Epithelial cell of proximal tubule (primary cell): ENCODE measurements around the gene C1orf167. TPM values are rescaled to one million over a fixed set of nuclear protein-coding genes. Genes with fewer than 3 reads are reported as not detected.

Source experiments
- DNase-seq: peaks from one replicate; pipeline ENCODE4 v3.0.0-alpha.2; 2011; ENCODE audit warnings: low read depth
- H3K4me3 ChIP-seq: 2 replicates; pipeline ENCODE4 v1.5.1; 2011; ENCODE audit warnings: low read depth, mild to moderate bottlenecking, low read length
- total RNA-seq: library from RNA; depleted of rRNA; stranded (reverse); fragments of >200 nt; gene quantifications from 2 replicates; pipeline ENCODE4 v1.2.3, GENCODE V29; 2015
- TF ChIP-seq, protein P1 (sequence below): conservative IDR thresholded peaks from 2 replicates; pipeline ENCODE4 v1.5.1; 2012; ENCODE audit warnings: low read depth, mild to moderate bottlenecking, low read length

The C1orf167 gene
- total RNA-seq, 1 donor from 2014 or later = not detected

DNA sequence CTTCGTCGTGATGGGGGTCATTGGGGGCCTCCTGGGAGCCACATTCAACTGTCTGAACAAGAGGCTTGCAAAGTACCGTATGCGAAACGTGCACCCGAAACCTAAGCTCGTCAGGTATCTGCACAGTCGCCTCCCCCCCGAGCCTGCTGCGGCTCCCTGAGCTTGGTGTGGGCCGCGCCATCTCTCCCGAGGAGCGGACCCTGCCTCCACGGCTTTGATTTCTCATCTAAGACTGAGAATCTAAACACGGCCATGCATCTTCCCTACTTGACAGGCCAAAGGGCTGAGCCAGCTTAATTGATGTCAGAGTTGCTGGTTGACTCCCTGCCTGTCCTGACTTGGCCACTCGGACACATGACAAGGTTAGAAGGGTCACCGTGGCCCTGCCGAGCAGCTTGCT lies 66.5 kb downstream of the C1orf167 start:
- no peak overlapping the region for H3K4me3 ChIP-seq
- DNase-seq = no peak
- TF ChIP-seq, protein P1, sequence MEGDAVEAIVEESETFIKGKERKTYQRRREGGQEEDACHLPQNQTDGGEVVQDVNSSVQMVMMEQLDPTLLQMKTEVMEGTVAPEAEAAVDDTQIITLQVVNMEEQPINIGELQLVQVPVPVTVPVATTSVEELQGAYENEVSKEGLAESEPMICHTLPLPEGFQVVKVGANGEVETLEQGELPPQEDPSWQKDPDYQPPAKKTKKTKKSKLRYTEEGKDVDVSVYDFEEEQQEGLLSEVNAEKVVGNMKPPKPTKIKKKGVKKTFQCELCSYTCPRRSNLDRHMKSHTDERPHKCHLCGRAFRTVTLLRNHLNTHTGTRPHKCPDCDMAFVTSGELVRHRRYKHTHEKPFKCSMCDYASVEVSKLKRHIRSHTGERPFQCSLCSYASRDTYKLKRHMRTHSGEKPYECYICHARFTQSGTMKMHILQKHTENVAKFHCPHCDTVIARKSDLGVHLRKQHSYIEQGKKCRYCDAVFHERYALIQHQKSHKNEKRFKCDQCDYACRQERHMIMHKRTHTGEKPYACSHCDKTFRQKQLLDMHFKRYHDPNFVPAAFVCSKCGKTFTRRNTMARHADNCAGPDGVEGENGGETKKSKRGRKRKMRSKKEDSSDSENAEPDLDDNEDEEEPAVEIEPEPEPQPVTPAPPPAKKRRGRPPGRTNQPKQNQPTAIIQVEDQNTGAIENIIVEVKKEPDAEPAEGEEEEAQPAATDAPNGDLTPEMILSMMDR = no peak

DNA sequence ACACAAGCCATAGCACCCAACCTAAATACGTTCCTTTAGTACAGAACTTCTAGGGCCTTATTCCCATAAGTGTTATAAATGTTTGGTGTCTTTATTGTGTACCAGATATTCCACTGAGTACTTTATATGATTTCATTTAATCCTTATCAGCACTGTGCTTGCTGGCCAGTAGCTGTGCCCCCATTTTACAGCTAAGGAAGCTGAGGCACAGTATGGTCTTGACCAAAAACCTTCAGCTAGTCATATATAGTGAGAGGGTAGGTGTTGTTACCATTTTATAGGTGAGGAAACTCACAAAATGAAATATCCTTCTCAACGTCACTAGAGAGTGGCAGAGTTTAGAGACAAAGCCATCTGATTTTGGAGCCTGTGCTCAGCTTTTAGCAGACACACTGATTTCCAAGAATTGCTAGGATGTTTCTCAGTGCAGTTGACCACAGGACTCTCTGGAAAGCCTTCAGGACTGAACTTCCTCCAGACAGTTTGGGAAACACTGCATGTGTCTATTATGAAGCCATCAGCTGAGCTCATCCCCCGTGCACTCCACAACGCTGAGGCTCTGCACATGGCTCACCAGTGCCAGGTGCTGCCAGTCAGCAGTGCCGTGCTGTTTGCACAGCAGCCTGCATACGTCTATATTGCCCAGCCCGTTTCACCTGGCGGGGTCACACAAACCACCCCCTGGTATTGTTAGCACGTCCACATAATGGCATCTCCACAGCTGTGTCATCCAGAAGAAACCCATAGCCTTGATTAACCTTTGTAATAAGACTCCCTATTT lies 70.1 kb downstream of the C1orf167 start:
- H3K4me3 ChIP-seq = no peak overlapping the region
- DNase-seq = no peak
- TF ChIP-seq, protein P1 = no peak

DNA sequence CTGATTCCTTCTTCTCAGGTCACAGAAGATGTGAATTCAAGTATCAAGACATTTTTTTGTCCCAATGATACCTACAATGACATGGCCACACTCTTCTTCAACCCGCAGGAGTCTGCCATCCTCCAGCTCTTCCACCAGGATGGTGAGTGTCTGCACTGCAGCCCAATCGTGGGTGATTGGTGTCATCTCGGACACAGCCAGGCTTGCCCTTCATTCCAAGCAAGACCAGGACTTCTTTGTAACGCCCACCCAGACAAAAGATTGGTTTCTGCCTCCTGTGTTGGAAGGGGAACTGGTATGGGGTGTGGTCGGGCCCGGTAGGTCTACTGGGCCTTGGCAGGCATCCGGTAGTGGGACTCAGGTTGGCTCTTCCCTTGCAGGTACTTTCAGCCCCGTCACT lies 71.5 kb downstream of the C1orf167 start:
- no peak for DNase-seq
- no peak overlapping the region for H3K4me3 ChIP-seq
- TF ChIP-seq, protein P1 = no peak

DNA sequence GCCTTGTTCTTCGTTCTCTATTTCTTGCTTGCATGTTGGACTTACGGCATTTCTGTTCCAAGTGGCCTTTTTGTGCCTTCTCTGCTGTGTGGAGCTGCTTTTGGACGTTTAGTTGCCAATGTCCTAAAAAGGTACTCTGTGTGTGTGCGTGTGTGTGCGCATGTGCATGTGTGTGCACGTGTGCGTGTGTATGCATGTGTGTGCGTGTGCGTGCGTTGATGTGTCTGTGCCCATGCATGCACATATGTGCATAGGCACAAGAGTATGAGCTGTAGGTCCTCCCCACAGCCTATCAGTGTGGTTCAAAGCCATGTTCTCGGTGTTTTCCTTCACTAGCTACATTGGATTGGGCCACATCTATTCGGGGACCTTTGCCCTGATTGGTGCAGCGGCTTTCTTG lies 71.9 kb downstream of the C1orf167 start:
- TF ChIP-seq, protein P1 = no peak
- no peak overlapping the region for H3K4me3 ChIP-seq
- DNase-seq = no peak

DNA sequence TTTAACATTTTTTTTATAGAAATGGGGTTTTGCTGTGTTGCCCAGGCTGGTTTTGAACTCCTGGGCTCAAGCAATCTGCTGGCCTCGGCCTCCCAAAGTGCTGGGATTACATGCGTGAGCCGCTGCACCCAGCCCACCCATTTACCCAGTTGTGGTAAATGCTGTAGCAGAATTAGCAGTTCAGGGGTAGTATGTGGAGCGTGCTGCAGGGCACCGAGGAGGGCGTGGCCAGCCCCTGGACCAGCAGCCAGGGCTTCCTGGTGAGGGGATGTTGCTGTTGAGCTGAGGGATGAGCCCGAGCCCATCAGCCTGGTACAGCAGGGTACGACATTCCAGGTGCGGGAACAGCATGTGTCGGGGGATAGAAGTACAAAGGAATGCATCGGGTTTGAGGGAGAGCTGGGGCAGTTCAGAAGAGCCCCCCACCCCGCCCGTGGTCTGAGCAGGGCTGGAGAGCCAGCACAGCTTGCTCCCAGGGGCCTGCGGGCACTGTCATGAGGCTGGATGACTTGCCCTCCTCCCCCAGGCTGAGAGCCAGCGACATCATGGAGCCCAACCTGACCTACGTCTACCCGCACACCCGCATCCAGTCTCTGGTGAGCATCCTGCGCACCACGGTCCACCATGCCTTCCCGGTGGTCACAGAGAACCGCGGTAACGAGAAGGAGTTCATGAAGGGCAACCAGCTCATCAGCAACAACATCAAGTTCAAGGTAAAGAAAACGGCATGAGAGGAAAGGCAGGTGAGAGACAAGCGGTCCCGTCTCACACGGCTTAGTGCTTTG lies 73.6 kb downstream of the C1orf167 start:
- TF ChIP-seq, protein P1 = no peak
- no peak for DNase-seq

DNA sequence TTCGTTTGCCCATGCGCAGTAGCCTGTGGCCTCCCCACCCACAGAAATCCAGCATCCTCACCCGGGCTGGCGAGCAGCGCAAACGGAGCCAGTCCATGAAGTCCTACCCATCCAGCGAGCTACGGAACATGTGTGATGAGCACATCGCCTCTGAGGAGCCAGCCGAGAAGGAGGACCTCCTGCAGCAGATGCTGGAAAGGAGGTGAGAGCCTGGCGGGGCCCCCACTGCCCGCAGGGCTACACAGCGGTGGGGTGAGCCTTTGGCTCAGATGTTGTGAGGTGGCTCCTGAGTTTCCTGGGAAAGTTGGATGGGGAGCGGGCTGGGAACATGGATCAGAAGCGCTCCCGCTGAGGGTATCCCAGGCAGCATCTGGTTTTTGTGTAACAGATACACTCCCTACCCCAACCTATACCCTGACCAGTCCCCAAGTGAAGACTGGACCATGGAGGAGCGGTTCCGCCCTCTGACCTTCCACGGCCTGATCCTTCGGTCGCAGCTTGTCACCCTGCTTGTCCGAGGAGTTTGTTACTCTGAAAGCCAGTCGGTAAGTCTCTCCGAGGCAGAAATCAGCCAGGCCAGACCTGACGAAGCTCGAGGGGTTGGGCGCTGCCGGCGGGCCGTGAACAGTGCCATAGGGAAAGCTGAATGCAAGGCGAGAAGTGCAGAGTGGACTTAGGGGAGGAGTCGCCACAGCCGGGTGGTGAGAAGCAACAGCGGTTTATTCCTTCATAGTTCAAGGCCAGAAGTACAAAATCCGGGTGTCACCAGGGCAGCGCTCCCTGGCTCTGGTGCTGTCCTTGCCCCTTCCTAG lies 75.2 kb downstream of the C1orf167 start:
- TF ChIP-seq, protein P1 = no peak
- no peak for DNase-seq
- H3K4me3 ChIP-seq = no peak overlapping the region

More for the DNA sequence above, 73.6 kb downstream of the C1orf167 start:
- H3K4me3 ChIP-seq = no peak overlapping the region
